Body of pancreas (tissue), 4 donors: Measurements from ENCODE around the gene CDC16. TPM values are rescaled to one million over a fixed set of nuclear protein-coding genes. Genes with fewer than 3 reads are reported as not detected.

Source experiments
- ATAC-seq: fragments of 150-250 bp; one replicate; pipeline ENCODE4 v1.9.1; 2016
- DNase-seq, 4 donors: peaks; one replicate each; pipeline ENCODE4 v3.0.0-alpha.2; 2019
- H3K27ac ChIP-seq, 4 donors: fragments of 200-600 bp; sonication (generic); 1 replicate in 3 of 4; 2 replicates in 1 of 4; pipeline versions ENCODE4 v1.5.1 to v1.6.1; 2016 to 2019; ENCODE audit warnings: mild to moderate bottlenecking in 1 of 4, mixed read lengths in 1 of 4, moderate library complexity in 1 of 4
- H3K27me3 ChIP-seq, 2 donors: fragments of 200-600 bp; sonication (generic); one replicate each; pipeline ENCODE4 v1.6.0; 2016; ENCODE audit warnings: mild to moderate bottlenecking in 1 of 2
- H3K36me3 ChIP-seq, 2 donors: fragments of 200-600 bp; sonication (generic); replicated peaks in 1 of 2; 2 replicates each; pipeline ENCODE4 v1.5.1; 2016; ENCODE audit warnings: low read depth in 2 of 2; ENCODE audit not compliant: insufficient read depth in 1 of 2
- H3K4me1 ChIP-seq: fragments of 200-600 bp; sonication (generic); one replicate; pipeline ENCODE4 v1.6.0; 2016
- H3K4me3 ChIP-seq, 2 donors: fragments of 200-600 bp; sonication (generic); 1 replicate in 1 of 2; 2 replicates in 1 of 2; pipeline ENCODE4 v1.5.1; 2016 to 2019
- H3K9me3 ChIP-seq, 3 donors: fragments of 200-600 bp; sonication (generic); 1 replicate in 2 of 3; 2 replicates in 1 of 3; pipeline ENCODE4 v1.5.1; 2016
- CTCF ChIP-seq, 7 experiments: fragments of 450-650 bp in 4 of 7; fragments of 200-600 bp in 3 of 7; sonication (generic) in 3 of 7; IDR thresholded peaks; one replicate each; pipeline ENCODE4 v1.5.1; 2016 to 2019; ENCODE audit warnings: antibody characterized with exemption in 7 of 7
- POLR2A ChIP-seq, 3 donors: fragments of 450-650 bp; IDR thresholded peaks; one replicate each; pipeline ENCODE4 v1.6.1; 2016; ENCODE audit warnings: antibody characterized with exemption in 3 of 3, mild to moderate bottlenecking in 2 of 3
- WGBS, 2 donors: methylation state at CpG; one replicate each; pipeline ENCODE4 v1.1.5; 2017; 5-methylcytosine and 5-hydroxymethylcytosine counted together
- intact Hi-C: fragments of 100-400 bp; cut with DNase I; formaldehyde crosslinking; loops from one replicate; pipeline ENCODE4 v1.15.1; 2023
- total RNA-seq, 2 donors: library from RNA; depleted of rRNA; stranded (reverse); fragments of >200 nt; gene quantifications; one replicate each; pipeline ENCODE4 v1.1.0, GENCODE V29; 2016

The CDC16 gene
- total RNA-seq, 2 donors from 2014 or later: 46.7 to 63.9 TPM

DNA sequence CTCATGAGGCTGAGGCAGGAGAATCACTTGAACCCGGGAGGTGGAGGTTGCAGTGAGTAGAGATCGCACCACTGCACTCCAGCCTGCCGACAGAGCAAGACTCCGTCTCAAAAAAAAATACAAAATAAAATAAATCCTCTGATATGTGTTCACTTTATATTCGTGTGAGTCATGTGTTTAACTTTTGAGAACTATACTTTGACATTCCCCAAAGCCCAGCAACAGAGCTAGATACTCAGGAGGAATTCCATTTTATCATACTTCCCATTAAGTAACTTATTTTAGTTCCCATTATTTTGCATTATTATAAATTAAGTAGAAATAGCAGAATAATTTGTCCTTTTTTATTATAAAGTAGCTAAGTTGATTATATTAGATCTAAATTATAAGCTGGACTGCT is 76.3 kb downstream of the CDC16 start:
- Histone ChIP-seq H3K9me3 (no peaks in the 10 kb centered on the region), H3K4me3 (no peak overlapping the region), H3K4me1 (peaks cover 20% of the 10 kb centered on the region), H3K27ac (no peak overlapping the region), H3K27me3 (no peaks in the 10 kb centered on the region), H3K36me3 (peaks cover 0 to 2% of the 10 kb centered on the region in 2 donors)
- DNase-seq (no peak), ATAC-seq (no peak)
- intact Hi-C loops: no loop called here
- TF ChIP-seq POLR2A (IDR thresholded peaks at IDR 0.05) (no peak), CTCF (IDR thresholded peaks at IDR 0.05) (no peak)
- WGBS, 2 donors: 72 to 73% methylated on average over 5 of the region's 5 CpGs

DNA sequence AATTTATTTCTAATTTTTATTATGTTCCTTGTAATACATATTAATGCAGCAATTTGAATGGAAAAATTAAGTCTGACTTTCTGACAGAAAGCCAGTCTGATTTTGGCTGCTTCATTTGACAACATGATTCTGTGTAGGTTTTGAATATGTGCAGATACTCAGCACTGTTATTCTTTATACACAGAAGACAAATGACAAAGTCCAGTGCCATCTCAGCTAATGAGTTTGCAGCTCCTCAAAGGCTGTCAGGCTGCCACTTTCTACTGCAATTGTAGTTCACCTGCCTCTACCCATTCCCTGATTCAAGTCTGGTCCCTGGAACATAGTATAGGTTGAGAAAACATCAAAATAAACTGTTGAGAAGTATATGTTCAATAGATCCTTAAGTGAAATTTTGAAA is 76.7 kb downstream of the CDC16 start:
- DNase-seq: no peak
- peaks cover 0 to 2% of the 10 kb centered on the region in 2 donors for H3K36me3 ChIP-seq
- peaks cover 25% of the 10 kb centered on the region for H3K4me1 ChIP-seq
- no peaks in the 10 kb centered on the region for H3K27me3 ChIP-seq
- intact Hi-C loops: no loop called here
- ATAC-seq: no peak
- H3K9me3 ChIP-seq: no peaks in the 10 kb centered on the region
- TF ChIP-seq POLR2A (IDR thresholded peaks at IDR 0.05): no peak
- TF ChIP-seq CTCF (IDR thresholded peaks at IDR 0.05): no peak
- no peak overlapping the region for H3K4me3 ChIP-seq
- H3K27ac ChIP-seq: no peak overlapping the region

DNA sequence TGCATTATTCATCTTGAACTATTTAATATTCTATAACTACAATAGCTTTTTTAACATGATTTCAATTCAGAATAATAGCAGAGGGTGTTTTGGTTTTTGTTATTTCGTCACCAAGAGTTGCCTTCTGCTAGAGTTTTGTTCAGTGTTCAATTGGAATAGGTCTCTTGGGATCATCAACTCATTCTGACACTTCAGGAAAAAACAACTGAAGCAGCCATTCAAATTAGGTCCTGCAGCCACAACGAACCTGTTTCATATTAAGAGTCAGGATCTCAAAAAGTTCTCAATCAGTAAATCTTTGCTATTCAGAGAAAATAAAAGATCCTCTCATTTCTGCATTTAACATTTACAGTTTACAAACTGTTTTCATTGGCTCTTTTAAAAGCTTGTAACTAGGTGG is 77.2 kb downstream of the CDC16 start:
- no peak for ATAC-seq
- H3K27me3 ChIP-seq: no peaks in the 10 kb centered on the region
- peaks cover 29% of the 10 kb centered on the region for H3K4me1 ChIP-seq
- peaks cover 0 to 2% of the 10 kb centered on the region in 2 donors for H3K36me3 ChIP-seq
- intact Hi-C loops: no loop called here
- no peak overlapping the region for H3K4me3 ChIP-seq
- 48 to 55% methylated on average over 2 of the region's 2 CpGs for WGBS, 2 donors
- H3K27ac ChIP-seq: no peak overlapping the region
- H3K9me3 ChIP-seq: no peaks in the 10 kb centered on the region
- no peak for DNase-seq
- no peak for TF ChIP-seq CTCF (IDR thresholded peaks at IDR 0.05)
- no peak for TF ChIP-seq POLR2A (IDR thresholded peaks at IDR 0.05)

GRCh38 chr13:114313061-114313860 is 78.6 kb downstream of the CDC16 start:
- H3K27ac ChIP-seq: peak overlapping the region; percentile 76 to 96 (median 90)
- no peaks in the 10 kb centered on the region for H3K9me3 ChIP-seq
- no peak overlapping the region for H3K4me3 ChIP-seq
- 77 to 81% methylated on average over 17 of the region's 17 CpGs for WGBS, 2 donors
- no peaks in the 10 kb centered on the region for H3K36me3 ChIP-seq
- intact Hi-C loops: no loop called here
- peaks cover 40% of the 10 kb centered on the region for H3K4me1 ChIP-seq
- TF ChIP-seq POLR2A (IDR thresholded peaks at IDR 0.05) (no peak), CTCF (IDR thresholded peaks at IDR 0.05) (no peak)
- no peak for DNase-seq
- no peaks in the 10 kb centered on the region for H3K27me3 ChIP-seq
- ATAC-seq: no peak
